ENCODE results near the gene CTBP1.

Gene CTBP1

GRCh38 chr4:1172228-1172851 lies 76.6 kb downstream of the CTBP1 start, which contains the start of gene SPON2:
Gene SPON2 (minus strand): TSS chr4:1172583.
- peak; percentile 60 for DNase-seq

- peak; percentile 46 for DNase-seq
These were observed 77.4 kb downstream of the CTBP1 start for GRCh38 chr4:1171311-1172227.

GRCh38 chr4:1170976-1171310 lies 78.0 kb downstream of the CTBP1 start:
- DNase-seq: no peak

- no peak for DNase-seq
These were observed 78.6 kb downstream of the CTBP1 start for GRCh38 chr4:1170156-1170975.

GRCh38 chr4:1169691-1170096 lies 79.2 kb downstream of the CTBP1 start:
- no peak for DNase-seq

- DNase-seq: no peak
These were observed 79.7 kb downstream of the CTBP1 start for GRCh38 chr4:1169171-1169671.

GRCh38 chr4:1168191-1169101 lies 80.5 kb downstream of the CTBP1 start:
- no peak for DNase-seq

- peak; percentile 86 for DNase-seq
These were observed 81.5 kb downstream of the CTBP1 start for GRCh38 chr4:1167244-1167949.

- no peak for DNase-seq
These were observed 82.3 kb downstream of the CTBP1 start for GRCh38 chr4:1166509-1167243.

GRCh38 chr4:1164956-1165545 lies 83.9 kb downstream of the CTBP1 start:
- no peak for DNase-seq

GRCh38 chr4:1164444-1164843 lies 84.5 kb downstream of the CTBP1 start:
- DNase-seq: no peak

- DNase-seq: no peak
These were observed 84.9 kb downstream of the CTBP1 start for GRCh38 chr4:1164040-1164439.

All from right hindlimb (tissue), 1 donor.